H1 (cell line): Measurements from ENCODE around the gene CDH20. TPM values are rescaled to one million over a fixed set of nuclear protein-coding genes. Genes with fewer than 3 reads are reported as not detected.

Experiments used
- BRCA1 ChIP-seq: IDR thresholded peaks from 2 replicates; pipeline ENCODE4 v1.6.1; 2012; ENCODE audit warnings: low read depth, low read length, improper control_type of control experiment
- CHD7 ChIP-seq: fragments of 300-600 bp; sonication (generic); IDR thresholded peaks from 2 replicates; pipeline ENCODE4 v1.7.1; 2012; ENCODE audit warnings: low read length, moderate library complexity, mild to moderate bottlenecking, inconsistent platforms; ENCODE audit not compliant: insufficient replicate concordance
- GABPA ChIP-seq: IDR thresholded peaks from 2 replicates; pipeline ENCODE4 v1.6.1; 2011; ENCODE audit warnings: mild to moderate bottlenecking, low read length, moderate library complexity, borderline replicate concordance; ENCODE audit not compliant: insufficient read depth
- HDAC6 ChIP-seq: IDR thresholded peaks from one replicate; pipeline ENCODE4 v1.7.1; 2012; ENCODE audit warnings: low read depth, mild to moderate bottlenecking, inconsistent platforms, low read length, moderate library complexity
- JUN ChIP-seq: IDR thresholded peaks from 2 replicates; pipeline ENCODE4 v1.6.1; 2011; ENCODE audit warnings: low read depth, mild to moderate bottlenecking, improper control_type of control experiment, low read length
- RBBP5 ChIP-seq: IDR thresholded peaks from 2 replicates; pipeline ENCODE4 v1.7.1; 2012; ENCODE audit warnings: low read depth, mild to moderate bottlenecking, inconsistent platforms, low read length, moderate library complexity, borderline replicate concordance
- RNF2 ChIP-seq: fragments of 200-900, 300-1000 bp; sonication (generic); IDR thresholded peaks from 2 replicates; pipeline ENCODE4 v1.7.1; 2016; ENCODE audit warnings: borderline replicate concordance, low read depth, mild to moderate bottlenecking, antibody characterized with exemption, low read length; ENCODE audit not compliant: poor library complexity, severe bottlenecking; ENCODE audit errors: missing control alignments
- SRF ChIP-seq: IDR thresholded peaks from 2 replicates; pipeline ENCODE4 v1.6.1; 2011; ENCODE audit warnings: mild to moderate bottlenecking, low read depth, low read length, moderate library complexity
- SUZ12 ChIP-seq: fragments of 200-600 bp; sonication (generic); IDR thresholded peaks from 2 replicates; pipeline ENCODE4 v1.6.1; 2012; ENCODE audit warnings: mild to moderate bottlenecking, inconsistent platforms, low read length, moderate library complexity, mixed read lengths
- TBP ChIP-seq: IDR thresholded peaks from 2 replicates; pipeline ENCODE4 v1.6.1; 2011; ENCODE audit warnings: low read depth, low read length, improper control_type of control experiment
- TCF12 ChIP-seq: IDR thresholded peaks from 2 replicates; pipeline ENCODE4 v1.6.1; 2011; ENCODE audit warnings: low read depth, mild to moderate bottlenecking, low read length
- polyA plus RNA-seq, 7 experiments: library from polyadenylated mRNA; depleted of rRNA in 3 of 7; stranded (reverse) in 5 of 7; unstranded in 2 of 7; fragments of >200 nt in 5 of 7; fragments of 200-250 nt in 2 of 7; gene quantifications; 1 replicate in 5 of 7; 2 replicates in 1 of 7; 4 replicates in 1 of 7; pipeline versions ENCODE4 v1.2.1 to v1.2.3, GENCODE V29; 2011 to 2013; ENCODE audit warnings: missing spikeins in 2 of 7, mixed read lengths in 2 of 7
- total RNA-seq: library from RNA; stranded (reverse); fragmentation: NEBNext Ultra II Directional; extraction: Animal tissue kit (Norgen Biotek cat#: 25700); gene quantifications from 2 replicates; pipeline ENCODE4 v1.2.1, GENCODE V29; 2021

CDH20 gene
- total and polyA plus RNA-seq, 2 of the 8 experiments (the other 6 are each of a cell fraction or from before 2014, with no cell fraction given) = 0.07 to 0.12 TPM

GRCh38 chr18:61496374-61496773, 163.1 kb downstream of the CDH20 start (continued):
- TF ChIP-seq CHD7 = no peak
- TF ChIP-seq RNF2 = no peak
- no peak for TF ChIP-seq SUZ12
- TF ChIP-seq TCF12 = no peak
- no peak for TF ChIP-seq BRCA1
- TF ChIP-seq RBBP5 = no peak
- TF ChIP-seq HDAC6 = no peak
- TF ChIP-seq JUN = no peak
- no peak for TF ChIP-seq GABPA
- TF ChIP-seq TBP = no peak
- no peak for TF ChIP-seq SRF
